Stimulated activated CD4-positive, alpha-beta T cell treated with anti-CD3 and anti-CD28 coated beads, Interleukin-4, amount 100 ng/mL, for 1 hour (primary cell): ENCODE measurements around the gene PTGDS.

Experiments
- DNase-seq: peaks from one replicate; pipeline ENCODE4 v3.0.0-alpha.2; 2020

The PTGDS gene

DNA sequence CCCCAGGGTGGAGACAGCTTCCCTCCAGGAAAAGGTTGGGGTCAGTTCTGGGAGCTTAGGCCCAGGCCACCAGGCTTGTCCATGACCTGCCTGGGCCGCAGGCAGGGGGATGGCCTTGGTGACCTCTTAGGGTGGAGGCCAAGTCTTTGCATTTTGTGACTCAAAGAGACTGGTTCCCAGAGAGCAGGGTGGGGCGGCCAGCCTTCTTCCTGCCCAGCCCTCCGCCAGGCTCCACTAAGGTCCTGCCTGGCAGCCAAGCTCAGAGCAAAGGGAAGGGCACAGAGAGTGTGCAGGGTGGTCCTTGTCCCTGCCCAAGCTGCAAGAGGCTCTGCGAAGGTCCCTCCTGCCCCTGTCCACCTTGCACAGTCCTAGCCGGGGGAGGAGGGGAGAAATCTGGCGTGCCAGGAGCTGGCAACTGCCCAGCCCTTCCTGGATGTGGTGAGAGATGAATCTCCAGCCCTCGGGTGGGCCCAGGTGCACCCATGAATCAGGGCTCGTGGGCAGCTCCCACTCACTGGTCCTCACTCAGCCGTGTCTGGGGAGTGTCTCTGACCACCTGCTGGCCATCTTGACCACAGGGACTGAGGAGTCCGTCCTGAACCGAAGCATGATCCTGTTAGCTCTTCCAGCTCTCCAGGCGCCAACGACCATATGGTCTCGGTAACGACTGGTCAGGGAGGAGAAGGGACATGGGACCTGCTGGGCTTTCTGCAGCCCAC lies 2.3 kb upstream of the PTGDS start:
- DNase-seq, result no peak

DNA sequence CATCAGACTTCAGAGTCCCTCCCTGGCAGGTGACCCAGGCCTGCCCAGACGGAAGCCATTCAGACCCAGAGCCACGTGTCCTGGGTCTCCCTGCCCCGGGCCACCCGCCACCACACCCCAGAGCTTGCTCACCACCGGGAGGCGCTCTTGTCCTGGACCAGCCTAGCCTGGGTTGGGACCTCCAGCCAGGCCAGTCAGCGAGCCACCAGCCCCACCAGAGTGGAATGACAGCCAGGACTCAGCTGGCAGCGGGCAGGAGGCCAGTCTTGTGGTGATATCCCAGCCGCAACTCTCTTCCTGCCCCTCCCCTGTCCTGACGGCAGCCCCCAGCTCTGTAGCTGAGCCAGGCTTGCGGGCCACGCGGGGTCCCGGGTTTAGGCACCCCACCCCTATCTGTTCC lies 1.7 kb upstream of the PTGDS start:
- no peak for DNase-seq

DNA sequence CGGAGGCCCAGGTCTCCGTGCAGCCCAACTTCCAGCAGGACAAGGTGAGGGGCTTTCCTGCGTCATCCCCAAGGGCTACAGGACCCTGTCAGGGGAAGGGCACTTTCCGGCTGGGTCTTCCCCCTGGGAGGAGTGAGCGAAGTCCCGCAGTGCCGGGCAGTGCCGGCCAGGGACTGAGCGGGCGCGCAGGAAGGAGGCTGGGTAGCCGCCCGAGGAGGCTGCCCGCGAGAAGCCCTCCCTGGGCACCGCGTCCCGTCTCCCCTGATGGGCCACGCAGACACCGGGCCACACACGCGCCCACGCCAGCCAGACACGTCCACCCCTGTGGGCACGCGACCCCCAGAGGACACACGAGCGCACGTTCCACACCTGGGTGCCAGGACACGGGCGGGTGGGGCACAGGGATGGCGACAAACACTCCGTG lies 357 bp downstream of the PTGDS start:
- DNase-seq, result no peak

DNA sequence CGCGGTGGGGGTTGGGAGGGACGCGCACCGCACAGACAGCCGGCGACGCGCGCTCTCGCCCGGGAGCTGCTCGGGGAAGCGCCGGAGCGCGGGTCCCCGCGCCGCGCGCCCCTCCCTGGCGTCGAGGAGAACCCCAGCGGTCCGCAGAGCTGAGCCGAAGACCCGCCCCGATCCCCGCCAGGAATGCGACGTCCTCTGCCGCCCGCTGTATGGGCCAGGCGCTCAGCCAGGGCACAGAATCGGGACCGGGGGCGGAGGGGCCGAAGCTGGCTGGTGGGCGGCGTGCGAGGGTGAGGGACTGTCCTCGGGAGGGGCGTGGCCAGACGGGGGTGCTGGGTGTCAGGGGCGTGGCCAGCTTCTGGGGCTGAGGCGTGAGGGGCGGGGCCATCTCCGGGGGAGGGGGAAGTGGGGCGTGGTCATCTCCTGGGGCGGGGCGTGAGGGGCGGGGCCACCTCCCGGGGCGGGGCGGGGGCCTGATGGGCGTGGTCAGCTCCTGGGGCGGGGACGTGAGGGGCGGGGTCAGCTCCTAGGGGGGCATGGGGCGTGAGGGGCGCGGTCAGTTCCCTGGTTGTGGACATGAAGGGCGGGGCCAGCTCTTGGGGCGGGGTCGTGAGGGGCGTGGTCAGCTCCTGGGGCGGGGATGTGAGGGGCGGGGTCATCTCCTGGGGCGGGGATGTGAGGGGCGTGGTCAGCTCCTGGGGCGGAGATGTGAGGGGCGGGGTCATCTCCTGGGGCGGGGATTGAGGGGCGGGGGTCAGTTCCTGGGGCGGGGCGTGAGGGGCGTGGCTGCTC lies 965 bp downstream of the PTGDS start:
- peak; percentile 67 for DNase-seq

DNA sequence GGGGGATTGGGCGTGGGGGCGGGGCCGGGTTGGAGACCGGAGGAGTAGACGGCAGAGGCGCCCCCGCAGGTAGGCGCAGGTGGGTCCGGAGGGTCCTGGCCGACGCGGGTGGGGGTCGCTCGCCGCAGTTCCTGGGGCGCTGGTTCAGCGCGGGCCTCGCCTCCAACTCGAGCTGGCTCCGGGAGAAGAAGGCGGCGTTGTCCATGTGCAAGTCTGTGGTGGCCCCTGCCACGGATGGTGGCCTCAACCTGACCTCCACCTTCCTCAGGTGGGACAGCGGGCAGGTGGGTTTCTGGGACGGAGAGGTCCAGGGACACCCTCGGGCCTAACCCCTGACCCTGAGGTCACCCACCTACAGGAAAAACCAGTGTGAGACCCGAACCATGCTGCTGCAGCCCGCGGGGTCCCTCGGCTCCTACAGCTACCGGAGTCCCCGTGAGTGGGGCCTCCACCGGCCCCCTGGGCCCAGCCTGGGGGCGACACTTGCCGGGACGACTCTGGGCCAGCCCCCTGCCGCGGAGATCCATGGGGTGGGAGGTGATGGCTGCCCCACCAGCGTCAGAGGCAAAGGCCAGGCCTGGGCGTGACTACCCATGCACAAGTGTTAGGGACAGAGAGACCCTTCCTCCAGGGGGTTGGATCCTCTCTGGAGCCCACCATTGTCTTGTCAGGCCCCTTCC lies 1.7 kb downstream of the PTGDS start:
- no peak for DNase-seq

DNA sequence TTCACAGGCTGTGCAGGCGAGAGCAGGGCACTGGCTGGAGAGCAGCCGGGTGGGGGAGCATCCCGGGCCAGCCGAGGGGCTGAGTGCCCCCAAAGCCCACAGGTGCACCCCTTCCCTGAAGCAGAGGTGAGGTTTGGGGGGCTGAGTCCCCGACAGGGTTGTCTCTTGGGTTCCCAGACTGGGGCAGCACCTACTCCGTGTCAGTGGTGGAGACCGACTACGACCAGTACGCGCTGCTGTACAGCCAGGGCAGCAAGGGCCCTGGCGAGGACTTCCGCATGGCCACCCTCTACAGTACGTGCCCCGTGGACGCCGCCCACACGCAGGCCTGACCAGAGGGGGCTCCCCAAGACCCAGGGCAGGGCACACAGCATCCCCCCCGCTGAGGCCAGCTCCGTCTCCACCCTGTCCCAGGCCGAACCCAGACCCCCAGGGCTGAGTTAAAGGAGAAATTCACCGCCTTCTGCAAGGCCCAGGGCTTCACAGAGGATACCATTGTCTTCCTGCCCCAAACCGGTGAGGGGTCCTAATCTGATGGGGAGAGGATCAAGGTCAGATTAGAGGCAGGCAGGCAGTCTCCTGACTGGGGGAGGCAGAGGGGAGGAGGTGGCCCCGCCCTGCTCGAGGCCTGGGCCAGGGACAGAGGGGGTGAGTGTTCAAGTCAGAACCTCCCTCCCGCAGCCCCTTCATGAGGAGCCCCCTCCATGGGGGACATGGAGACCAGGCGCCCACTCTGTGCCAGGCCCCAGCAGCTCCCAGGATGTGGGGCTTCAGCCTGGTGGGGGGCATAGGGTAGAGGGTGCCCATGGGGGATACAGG lies 2.7 kb downstream of the PTGDS start:
- no peak for DNase-seq

DNA sequence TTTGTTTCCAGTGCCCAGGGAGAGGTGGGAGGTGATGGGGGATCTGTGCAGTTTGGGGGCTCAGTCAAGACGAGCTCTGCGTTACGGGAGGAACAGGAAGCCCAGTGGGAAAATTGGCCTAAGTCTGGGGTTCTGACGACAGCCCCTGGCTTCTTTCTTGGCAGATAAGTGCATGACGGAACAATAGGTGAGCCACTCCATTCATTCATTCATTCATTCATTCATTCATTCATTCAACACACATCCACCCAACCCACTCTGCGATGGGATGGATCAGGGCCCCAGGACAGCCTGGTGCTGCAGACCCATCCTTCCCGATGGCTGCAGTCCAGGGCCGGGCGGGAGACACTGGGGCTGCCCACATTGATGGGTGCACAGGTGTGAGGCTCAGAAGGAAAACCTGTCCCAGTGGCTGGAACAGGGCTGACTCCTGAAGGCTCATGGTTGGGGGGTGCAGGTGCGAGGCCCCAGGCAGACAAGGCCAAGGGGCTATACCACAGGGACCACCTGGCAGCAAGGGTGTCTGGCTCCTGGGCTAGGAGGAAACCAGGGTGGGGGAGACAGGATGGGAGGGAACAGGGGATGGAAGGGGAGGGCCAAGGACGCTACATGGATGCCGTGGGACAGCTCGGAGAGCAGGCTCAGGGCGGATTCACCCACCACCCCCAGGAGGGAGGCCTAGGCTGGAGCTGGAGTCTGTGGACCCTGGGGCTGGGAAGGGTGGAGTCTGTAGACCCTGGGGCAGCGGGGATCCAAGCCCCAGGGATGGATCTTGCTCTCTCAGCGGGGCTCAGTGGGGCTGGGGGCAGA lies 3.6 kb downstream of the PTGDS start:
- DNase-seq, result no peak

DNA sequence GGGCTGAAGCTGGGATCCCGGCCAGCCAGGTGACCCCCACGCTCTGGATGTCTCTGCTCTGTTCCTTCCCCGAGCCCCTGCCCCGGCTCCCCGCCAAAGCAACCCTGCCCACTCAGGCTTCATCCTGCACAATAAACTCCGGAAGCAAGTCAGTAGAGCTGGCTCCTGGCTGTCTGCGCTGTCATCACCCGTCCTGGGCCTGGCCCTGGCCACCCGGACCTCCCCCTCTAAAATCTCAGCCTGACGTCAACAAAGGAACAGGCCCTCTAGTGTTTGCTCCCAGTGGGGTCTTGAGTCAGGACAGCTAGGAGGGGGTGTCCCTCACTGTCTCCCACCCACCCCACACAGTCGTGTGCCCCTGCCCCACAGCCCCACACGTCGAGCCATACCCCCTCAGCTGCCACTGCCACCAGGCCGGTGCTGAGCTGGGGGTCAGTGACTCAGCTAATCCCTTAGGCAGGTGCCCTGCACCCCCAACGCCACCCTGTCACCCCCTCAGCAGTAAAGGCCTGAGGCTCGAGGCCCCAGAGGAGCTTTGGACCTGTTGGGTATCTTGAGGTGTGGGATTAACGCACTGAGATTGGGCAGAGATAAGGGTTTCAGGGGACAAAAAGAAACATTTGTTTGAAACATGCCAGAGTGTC lies 4.4 kb downstream of the PTGDS start:
- DNase-seq, result no peak

DNA sequence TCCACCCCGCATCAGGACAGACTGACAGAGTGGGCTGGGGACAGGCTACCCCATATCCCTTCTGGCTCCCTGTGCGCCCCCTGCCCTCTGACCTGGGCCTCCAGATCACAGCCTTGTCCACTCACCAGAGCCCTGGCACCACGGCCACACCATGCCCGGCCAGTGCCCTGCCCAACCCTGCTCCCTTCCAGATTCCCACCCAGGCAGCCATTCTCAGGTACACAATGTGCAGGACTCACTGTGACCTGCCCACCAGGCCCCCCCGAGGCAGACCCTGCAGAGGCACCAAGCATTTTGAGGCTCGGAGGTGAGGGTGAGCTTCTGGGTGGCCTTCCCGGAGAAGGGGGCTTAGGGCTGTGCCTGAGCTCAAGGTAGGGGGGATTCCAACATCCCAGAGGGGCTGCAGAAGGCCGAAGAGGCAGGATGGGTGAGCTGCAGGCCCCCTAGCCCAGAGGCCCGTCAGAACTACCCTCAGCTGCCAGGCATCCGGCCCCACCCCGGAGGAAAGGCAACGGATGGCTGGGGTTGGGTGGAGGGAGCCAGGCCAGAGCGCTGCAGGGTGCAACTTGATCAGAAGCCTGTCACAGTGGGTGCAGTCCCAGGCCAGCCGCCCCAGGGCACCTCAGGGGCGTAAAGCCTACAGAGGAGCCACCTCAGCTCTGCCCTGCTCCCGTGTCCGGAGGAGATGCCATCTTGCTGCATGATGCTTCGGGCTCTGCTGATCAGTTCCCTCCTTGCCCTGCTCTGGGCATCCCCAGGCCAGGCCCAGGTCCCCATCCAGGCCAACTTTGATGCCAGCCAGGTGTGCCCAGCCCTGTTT lies 5.1 kb downstream of the PTGDS start, which contains the start of gene LCNL1:
Gene LCNL1, plus strand, starts transcription at position 762 of the 820 bp plus-strand sequence. CDS start 594 bp downstream, outside the sequence.
- DNase-seq, result no peak

DNA sequence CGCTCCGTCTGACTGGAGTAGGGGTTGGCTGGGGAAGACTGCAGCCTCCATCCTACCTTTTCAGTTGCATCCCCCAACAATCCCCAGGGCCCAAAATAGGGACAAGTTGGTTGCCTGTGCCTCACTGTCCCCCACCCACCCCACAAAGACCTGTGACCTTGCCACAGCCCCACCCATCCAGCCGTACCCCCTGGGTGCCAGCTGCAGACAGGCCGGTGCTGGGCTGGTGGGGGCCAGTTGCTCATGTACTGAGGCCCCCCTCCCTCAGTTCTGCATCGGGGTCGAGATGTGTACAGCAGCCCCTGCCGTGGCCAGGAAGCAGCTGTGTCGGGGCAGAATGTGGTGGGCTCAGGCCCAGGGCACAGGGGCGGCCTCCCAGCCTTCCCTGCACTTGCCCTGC lies 5.9 kb downstream of the PTGDS start:
- no peak for DNase-seq

DNA sequence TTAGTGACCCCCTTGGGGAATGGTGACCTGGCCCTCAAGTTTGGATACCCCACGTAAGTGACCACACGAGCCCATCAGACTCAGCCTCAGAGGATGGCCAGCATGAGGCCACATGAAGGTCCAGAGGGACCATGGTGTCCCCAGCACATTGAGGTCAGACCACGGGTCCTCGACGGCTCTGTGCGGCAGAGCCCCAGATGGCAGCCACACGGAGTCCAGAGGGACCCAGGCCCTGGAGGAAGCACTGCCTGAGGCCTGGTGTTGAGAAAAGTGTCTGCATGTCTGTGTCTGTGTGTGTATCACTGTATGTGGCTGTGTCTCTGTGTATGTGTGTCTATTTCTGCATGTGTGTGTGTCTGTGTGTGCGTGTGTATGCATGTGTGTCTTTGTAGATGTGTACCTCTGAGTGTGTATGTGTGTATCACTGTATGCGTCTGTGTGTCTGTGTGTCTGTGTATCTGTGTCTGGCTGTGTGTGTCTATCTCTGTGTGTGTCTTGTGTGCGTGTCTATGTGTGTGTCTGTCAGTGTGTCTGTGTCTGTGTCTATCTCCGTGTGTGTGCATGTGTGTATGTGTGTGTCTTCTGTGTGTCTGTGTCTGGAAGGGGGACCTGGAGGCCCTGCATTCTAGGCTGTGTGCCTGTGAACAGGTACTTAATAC lies 6.5 kb downstream of the PTGDS start:
- no peak for DNase-seq

DNA sequence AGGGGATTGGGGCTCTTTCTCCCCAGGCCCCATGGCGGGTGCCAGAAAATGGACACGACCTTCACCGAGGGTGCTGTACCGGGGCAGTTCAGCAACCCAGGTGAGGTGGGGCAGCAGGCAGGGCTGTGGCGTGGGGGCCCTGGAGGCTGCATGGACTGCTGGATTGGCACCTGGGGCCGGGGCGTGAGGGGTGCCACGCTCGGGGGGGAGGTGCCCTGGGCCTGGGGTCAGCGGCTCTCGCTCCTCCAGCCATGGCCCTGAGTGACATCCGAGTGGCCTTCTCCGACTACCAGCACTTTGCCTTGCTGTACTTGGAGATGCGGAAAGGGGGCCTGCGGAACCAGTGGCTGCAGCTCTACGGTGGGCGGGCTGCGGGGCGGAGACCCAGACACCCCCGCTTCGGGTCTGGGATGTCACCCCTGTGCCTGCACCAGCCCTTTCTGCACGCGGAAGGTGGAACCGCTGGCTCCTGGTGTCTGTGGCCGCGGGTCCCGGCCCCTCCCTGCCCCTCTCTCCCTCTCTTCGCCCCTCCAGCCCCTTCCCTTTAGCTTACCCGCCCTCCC lies 7.2 kb downstream of the PTGDS start:
- DNase-seq, result no peak

DNA sequence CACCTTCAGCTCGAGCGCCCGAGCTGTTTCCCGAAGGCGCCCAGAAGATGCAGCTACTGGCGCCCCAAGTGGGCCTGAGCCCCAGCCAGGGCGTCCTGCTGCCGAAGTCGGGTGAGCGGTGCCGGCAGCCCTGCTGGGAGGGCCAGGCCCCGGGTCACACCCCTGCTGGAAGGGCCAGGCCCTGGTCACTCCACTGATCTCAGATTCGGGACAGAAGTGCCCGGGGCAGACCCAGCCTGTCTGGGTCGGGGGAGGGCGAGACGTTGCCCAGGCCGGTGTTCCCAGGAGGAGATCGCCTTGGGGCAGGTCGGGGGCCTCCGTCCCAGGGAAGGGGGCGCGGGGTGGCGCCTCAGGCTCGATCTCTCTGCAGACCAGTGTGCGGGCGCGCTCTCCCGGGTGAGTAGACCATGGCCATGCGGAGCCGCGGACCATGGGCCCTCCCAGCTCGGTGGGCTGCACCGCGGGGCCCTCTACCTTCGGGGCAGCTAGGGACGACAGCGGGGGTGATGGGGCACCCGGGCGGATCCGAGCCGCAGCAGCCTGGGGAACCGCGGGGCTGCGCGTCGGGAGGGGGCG lies 7.8 kb downstream of the PTGDS start:
- no peak for DNase-seq

DNA sequence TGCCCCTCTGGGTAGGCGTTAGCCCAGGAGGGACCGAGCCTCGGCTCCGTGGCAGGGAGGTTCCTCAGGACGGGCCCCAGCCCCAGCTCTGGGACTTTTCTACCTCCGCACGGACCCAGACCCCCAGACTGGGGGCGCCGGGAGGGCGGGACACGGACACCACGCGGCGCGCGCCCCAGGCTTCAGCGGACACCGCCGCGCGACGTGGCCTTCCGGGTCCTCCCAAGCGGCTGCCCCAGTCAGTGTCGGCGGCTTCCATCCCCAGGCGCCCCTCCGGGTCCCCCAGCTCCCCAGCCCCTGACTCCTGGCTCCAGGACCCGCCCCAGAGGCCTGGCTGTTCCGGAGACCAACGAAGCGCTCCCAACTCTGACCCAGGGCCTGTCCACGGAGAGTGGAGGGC lies 8.5 kb downstream of the PTGDS start:
- DNase-seq, result no peak

DNA sequence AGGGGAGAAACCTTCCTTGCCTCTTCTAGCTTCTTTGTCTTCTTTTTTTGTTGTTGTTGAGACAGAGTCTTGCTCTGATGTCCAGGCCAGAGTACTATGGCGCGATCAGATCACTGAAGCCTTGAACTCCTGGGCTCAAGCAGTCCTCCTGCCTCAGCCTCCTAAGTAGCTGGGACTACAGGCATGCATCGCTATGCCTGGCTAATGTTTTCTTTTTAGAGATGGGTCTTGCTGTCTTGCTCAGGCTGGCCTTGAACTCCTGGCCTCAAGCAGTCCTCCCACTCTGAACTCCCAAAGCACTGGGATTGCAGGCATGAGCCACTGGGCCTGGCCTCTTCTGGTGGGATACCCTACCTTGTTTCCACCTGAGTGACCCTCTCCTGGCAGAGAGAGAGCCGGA lies 11.6 kb downstream of the PTGDS start:
- DNase-seq, result no peak

DNA sequence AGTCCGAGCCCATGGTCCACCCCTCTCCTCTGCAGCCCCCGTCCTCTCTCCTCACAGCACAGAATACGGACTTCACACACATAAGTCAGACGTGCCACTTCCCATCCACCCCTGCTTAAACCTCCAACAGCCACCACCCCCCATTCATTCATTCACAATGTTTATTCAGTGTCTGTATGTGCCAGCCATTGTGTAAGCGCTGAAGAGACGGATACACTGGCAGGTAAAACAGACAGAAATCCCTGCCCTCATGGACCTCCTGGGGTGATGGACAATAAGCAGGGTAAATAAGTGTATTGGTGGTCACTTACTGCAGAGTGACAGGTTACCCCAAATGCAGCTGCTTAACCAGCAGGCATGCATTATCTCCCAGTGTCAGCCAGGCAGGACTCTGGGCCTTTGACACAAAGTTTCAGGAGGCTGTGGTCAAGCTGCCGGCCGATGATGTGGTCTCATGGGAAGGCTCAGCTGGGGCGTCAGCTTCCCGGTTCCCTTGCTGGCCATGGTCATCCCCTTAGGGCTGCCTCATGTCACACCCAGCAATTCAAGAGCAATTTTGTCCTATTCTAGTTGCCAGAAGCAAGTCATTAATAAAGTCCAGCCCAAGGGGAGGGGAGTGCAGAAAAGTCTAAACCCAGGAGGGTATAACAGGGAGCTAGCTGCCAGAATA lies 13.1 kb downstream of the PTGDS start:
- no peak for DNase-seq

DNA sequence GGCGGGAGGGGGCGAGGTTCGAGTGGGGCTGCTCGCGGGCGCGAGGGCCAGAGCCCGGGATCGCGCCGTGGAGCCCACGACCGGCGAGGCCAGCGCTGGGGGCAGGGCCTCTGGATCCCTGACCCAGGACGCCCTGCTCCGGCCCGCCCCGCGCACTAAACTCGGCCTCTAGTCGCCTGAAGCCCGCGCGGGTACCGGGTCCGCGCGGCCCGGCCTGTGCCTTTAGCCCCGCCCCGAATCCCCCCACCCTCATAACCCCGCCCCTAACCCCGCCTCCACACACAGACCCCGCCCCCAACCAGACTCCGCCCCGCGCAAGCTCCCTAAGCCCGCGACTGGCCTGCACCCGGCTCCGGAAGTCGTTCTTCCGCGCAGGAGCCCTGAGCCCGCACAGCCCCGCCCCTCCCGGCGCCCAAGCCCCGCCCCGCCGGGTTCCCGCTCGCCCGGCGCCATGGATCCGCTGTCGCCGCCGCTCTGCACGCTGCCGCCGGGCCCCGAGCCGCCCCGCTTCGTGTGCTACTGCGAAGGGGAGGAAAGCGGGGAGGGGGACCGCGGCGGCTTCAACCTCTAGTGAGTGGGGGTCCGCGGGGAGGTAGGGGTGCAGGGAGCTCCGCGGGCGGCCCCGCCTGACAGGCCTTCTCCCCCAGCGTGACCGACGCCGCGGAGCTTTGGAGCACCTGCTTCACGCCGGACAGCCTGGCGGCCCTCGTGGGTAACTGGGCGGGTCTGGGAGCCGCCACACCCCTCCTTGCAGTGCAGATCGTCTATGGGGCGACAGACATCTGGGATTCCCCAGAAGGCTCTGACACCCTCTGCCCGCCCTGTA lies 14.9 kb downstream of the PTGDS start, which contains the start of gene PAXX:
Gene PAXX, plus strand, starts transcription at position 430 of the 826 bp plus-strand sequence. Its CDS starts 22 bp downstream, at position 452.
- DNase-seq, result peak; percentile 96
